ENCODE data around the gene NSUN2. TPM values are rescaled to one million over a fixed set of nuclear protein-coding genes. Genes with fewer than 3 reads are reported as not detected.
"Not testable (repeated sequence)": the region's sequence is repeated elsewhere in the genome, so short reads cannot be mapped to it uniquely, and the experiment has no call there.

The NSUN2 gene
- total and polyA plus RNA-seq, 9 donors = 33.2 to 50.2 (median 38.1) TPM

DNA sequence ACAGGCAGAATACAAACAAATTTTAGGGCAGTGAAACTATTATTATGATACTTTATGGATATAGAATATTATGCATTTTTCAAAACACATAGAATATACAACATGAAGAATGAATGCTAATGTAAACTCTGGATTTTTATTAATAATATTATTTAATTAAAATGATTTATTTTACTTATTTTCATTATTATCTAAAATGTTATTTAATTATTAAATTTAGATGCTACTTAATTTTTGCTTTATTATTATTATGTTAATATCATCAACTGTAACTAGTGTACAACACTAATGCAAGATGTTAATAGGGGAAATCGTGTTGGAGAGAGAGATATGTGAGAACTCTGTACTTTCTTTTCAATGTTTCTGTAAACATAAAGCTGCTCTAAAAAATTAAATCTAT lies 41.1 kb upstream of the NSUN2 start:
- H3K27ac ChIP-seq (ENCODE audit: low read length) = no peak overlapping the region
- DNase-seq = no peak
- H3K36me3 ChIP-seq (ENCODE audit: control insufficient read depth, insufficient read depth, low read length) = peaks cover 4% of the 10 kb centered on the region
- no peak overlapping the region for H3K4me3 ChIP-seq (ENCODE audit: low read length)
- H3K4me1 ChIP-seq (ENCODE audit: control insufficient read depth, insufficient read depth, low read length) = no peaks in the 10 kb centered on the region
- H3K9me3 ChIP-seq (replicated peaks; ENCODE audit: control insufficient read depth, low read depth, low read length) = no peaks in the 10 kb centered on the region
- WGBS (ENCODE audit: insufficient coverage) = no CpG with 5 or more reads among the region's 1 CpG
- no peaks in the 10 kb centered on the region for H3K27me3 ChIP-seq (ENCODE audit: control insufficient read depth, insufficient read depth, low read length)

DNA sequence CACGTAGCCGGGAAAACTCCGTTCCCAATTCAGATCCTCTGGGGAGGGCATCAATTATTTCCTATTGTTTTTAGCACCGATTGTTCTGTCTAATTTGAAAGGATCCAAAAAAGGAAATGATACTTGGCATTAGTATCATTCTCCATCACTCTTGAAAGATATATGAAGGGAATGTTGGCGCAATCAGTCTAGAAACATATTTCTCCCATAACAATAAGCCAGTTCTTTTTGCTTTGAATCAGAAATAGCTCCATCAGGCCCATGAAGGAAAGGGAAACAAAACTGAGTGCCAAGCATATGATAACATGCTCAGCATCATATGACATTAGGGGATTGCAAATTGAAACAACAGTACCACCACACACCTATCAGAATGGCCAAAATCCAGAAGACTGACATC lies 40.2 kb upstream of the NSUN2 start:
- Histone ChIP-seq H3K9me3 (replicated peaks; ENCODE audit: control insufficient read depth, low read depth, low read length) (no peaks in the 10 kb centered on the region), H3K36me3 (ENCODE audit: control insufficient read depth, insufficient read depth, low read length) (peaks cover 4% of the 10 kb centered on the region), H3K4me1 (ENCODE audit: control insufficient read depth, insufficient read depth, low read length) (no peaks in the 10 kb centered on the region), H3K27me3 (ENCODE audit: control insufficient read depth, insufficient read depth, low read length) (no peaks in the 10 kb centered on the region), H3K4me3 (ENCODE audit: low read length) (no peak overlapping the region), H3K27ac (ENCODE audit: low read length) (no peak overlapping the region)
- DNase-seq = no peak
- WGBS (ENCODE audit: insufficient coverage) = no CpG with 5 or more reads among the region's 5 CpGs

DNA sequence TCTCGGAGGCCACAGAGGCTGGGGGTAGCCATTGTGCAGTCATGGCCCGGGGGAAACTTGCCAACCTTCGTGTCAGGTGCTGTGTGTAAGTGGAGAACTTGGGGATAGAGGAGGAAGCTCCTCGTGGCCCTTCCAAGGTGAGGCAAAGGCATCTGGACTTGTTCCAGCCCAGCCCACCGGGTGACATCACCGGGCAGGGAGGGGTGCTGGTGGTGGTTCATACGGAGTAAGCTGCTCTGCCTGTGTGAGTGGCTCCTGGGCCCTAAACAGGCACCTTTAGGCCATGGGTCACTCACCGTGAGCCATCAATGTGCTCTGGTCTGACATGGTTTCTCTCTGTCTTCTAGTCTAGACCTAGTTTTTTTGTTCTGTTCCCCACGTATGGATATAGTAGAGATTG lies 35.9 kb upstream of the NSUN2 start:
- WGBS (ENCODE audit: insufficient coverage) = 65% methylated on average over 6 of the region's 9 CpGs
- H3K4me1 ChIP-seq (ENCODE audit: control insufficient read depth, insufficient read depth, low read length); H3K9me3 ChIP-seq (replicated peaks; ENCODE audit: control insufficient read depth, low read depth, low read length); H3K4me3 ChIP-seq (ENCODE audit: low read length); H3K27ac ChIP-seq (ENCODE audit: low read length); H3K27me3 ChIP-seq (ENCODE audit: control insufficient read depth, insufficient read depth, low read length); H3K36me3 ChIP-seq (ENCODE audit: control insufficient read depth, insufficient read depth, low read length); DNase-seq: not testable (repeated sequence)

DNA sequence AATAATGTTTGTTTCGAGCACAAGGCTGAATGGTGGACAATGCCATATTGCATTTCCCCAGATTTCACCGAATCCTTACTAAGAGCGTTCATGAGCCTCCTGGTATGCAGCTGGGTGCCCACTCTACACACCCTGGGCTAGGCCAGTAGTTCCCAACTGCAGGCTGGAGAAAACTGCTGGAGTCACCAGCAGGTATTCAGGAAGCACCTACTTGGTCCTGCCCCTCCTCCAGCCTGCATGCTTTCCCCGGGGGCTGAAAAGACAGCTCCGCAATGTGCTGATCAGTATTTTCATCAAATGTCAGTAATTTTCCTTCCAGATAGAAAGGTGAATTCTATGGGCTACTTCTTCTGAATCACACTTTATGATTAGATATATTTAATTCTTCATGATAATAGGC lies 34.8 kb upstream of the NSUN2 start:
- no peaks in the 10 kb centered on the region for H3K9me3 ChIP-seq (replicated peaks; ENCODE audit: control insufficient read depth, low read depth, low read length)
- no peak overlapping the region for H3K27ac ChIP-seq (ENCODE audit: low read length)
- H3K4me1 ChIP-seq (ENCODE audit: control insufficient read depth, insufficient read depth, low read length) = no peaks in the 10 kb centered on the region
- WGBS (ENCODE audit: insufficient coverage) = 100% methylated on average over 2 of the region's 5 CpGs
- no peaks in the 10 kb centered on the region for H3K27me3 ChIP-seq (ENCODE audit: control insufficient read depth, insufficient read depth, low read length)
- peaks cover 12% of the 10 kb centered on the region for H3K36me3 ChIP-seq (ENCODE audit: control insufficient read depth, insufficient read depth, low read length)
- no peak for DNase-seq
- H3K4me3 ChIP-seq (ENCODE audit: low read length) = no peak overlapping the region

DNA sequence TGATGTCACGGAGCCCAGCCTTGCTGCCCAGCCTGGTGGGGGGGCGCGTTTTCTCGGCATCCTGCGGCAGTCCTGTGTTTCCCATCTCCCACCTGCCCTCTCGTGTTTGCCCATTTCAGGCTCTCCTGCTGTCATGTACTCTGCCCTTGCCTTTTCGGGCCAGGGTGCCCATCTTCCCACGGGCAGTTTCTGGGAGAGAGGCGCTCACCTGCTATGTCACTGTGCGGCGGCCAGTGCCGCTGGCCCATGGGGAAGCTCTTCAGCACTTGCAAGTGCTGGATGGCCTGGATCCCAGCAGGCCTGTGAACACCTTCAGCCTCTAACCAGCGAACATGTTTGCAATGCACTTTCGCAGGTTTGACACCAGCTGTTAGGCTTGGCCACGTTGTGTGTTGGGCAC lies 33.9 kb upstream of the NSUN2 start:
- Histone ChIP-seq H3K4me3 (ENCODE audit: low read length) (no peak overlapping the region), H3K27ac (ENCODE audit: low read length) (no peak overlapping the region), H3K27me3 (ENCODE audit: control insufficient read depth, insufficient read depth, low read length) (no peaks in the 10 kb centered on the region), H3K9me3 (replicated peaks; ENCODE audit: control insufficient read depth, low read depth, low read length) (no peaks in the 10 kb centered on the region), H3K4me1 (ENCODE audit: control insufficient read depth, insufficient read depth, low read length) (no peaks in the 10 kb centered on the region), H3K36me3 (ENCODE audit: control insufficient read depth, insufficient read depth, low read length) (peaks cover 12% of the 10 kb centered on the region)
- 93% methylated on average over 13 of the region's 15 CpGs for WGBS (ENCODE audit: insufficient coverage)
- DNase-seq = no peak

DNA sequence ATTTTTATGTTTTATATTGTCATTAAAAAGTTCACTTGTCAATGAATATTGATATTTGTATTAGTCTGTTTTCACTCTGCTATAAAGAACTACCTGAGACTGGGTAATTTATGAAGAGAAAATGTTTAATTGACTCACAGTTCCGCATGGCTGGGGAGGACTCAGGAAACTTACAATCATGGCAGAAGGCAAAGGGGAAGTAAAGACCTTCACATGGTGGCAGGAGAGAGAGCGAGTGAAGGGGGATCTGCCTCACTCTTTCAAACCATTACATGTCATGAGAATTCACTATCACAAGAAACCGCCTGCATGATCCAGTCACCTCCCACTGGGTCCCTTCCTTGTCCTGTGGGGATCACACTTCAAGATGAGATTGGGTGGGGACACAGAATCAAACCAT lies 27.8 kb upstream of the NSUN2 start:
- Histone ChIP-seq H3K27me3 (ENCODE audit: control insufficient read depth, insufficient read depth, low read length) (no peaks in the 10 kb centered on the region), H3K4me3 (ENCODE audit: low read length) (no peak overlapping the region), H3K27ac (ENCODE audit: low read length) (no peak overlapping the region), H3K4me1 (ENCODE audit: control insufficient read depth, insufficient read depth, low read length) (no peaks in the 10 kb centered on the region), H3K9me3 (replicated peaks; ENCODE audit: control insufficient read depth, low read depth, low read length) (peaks cover 15% of the 10 kb centered on the region), H3K36me3 (ENCODE audit: control insufficient read depth, insufficient read depth, low read length) (peaks cover 30% of the 10 kb centered on the region)
- 100% methylated on average over 1 of the region's 3 CpGs for WGBS (ENCODE audit: insufficient coverage)
- DNase-seq = no peak

DNA sequence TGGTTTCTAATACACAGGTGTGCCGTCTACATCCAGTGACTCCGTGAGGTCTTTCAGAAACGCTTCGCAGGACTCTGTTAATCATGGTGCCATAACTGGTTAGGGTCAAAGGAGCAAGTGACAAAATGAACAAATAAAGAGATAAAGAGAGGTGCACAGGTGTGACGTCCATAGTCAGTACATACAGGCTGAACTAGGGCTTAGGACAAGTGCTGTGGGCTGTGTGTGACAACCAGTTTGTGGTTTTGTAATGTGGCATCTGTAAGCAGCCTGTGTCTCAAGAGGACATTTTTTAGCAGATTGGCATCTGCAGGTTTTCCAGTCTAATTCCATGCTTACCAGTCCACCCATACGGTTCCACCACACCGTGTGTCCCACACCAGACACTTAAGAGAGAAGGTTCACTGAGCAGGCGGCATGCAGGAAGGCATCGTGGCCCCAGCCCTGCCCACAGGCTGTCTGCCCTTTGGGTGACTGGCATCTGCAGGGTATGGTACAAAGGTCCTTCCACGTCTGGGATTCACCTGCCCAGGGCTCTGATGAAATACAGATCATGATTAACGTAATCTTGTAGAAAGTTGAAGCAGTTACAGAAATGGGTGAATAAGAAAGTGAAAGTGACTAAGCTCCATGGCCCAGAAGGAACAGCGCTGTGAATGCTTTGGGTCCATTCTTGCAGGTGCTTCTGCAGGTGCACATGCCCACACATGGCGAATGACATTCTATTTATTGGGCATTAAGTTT lies 27.3 kb upstream of the NSUN2 start:
- WGBS (ENCODE audit: insufficient coverage) = 88% methylated on average over 12 of the region's 13 CpGs
- Histone ChIP-seq H3K4me3 (ENCODE audit: low read length) (no peak overlapping the region), H3K4me1 (ENCODE audit: control insufficient read depth, insufficient read depth, low read length) (no peaks in the 10 kb centered on the region), H3K9me3 (replicated peaks; ENCODE audit: control insufficient read depth, low read depth, low read length) (peaks cover 17% of the 10 kb centered on the region), H3K27me3 (ENCODE audit: control insufficient read depth, insufficient read depth, low read length) (no peaks in the 10 kb centered on the region), H3K27ac (ENCODE audit: low read length) (no peak overlapping the region), H3K36me3 (ENCODE audit: control insufficient read depth, insufficient read depth, low read length) (peaks cover 35% of the 10 kb centered on the region)
- DNase-seq = no peak

DNA sequence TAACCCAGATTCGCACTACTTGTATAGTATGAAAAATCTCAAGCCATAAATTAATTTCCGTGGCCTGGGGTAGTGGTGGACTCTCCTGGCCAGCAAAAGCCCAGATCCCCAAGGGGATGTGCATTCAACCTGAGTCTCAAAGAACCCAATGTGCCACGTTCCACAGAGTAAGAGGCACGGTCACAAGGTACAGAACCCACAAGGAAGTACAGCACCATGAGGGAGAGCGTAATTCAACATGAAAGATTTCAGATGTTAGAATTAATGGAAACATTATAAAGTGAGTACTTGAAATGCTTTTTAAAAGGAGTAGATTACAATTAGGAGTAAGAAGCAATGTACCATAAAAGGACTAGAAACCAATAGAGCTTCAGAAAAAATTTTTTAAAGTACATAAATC lies 23.8 kb upstream of the NSUN2 start:
- Histone ChIP-seq H3K4me1 (ENCODE audit: control insufficient read depth, insufficient read depth, low read length) (no peaks in the 10 kb centered on the region), H3K27me3 (ENCODE audit: control insufficient read depth, insufficient read depth, low read length) (no peaks in the 10 kb centered on the region), H3K27ac (ENCODE audit: low read length) (no peak overlapping the region), H3K9me3 (replicated peaks; ENCODE audit: control insufficient read depth, low read depth, low read length) (peaks cover 17% of the 10 kb centered on the region), H3K4me3 (ENCODE audit: low read length) (no peak overlapping the region), H3K36me3 (ENCODE audit: control insufficient read depth, insufficient read depth, low read length) (peaks cover 28% of the 10 kb centered on the region)
- 100% methylated on average over 3 of the region's 5 CpGs for WGBS (ENCODE audit: insufficient coverage)
- DNase-seq = no peak

DNA sequence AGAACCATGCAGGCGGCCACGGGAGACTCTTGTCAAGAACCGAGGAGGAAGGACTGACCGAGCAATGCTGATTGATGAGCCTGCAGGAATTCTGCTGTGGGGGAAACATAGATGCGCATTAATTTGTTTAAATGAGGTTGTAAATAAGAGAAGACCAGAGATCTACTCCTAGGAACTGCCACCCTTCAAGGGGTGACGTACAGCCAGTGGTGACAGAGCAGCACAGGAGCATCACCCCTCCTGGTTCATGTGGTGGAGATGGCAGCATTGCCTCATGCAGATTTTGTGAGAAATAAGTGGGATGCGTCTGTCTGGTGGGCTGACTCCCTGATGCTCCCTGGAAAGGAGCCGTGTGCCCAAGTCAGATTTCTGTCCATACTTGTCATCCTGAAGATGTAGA lies 22.6 kb upstream of the NSUN2 start:
- H3K27me3 ChIP-seq (ENCODE audit: control insufficient read depth, insufficient read depth, low read length) = no peaks in the 10 kb centered on the region
- H3K36me3 ChIP-seq (ENCODE audit: control insufficient read depth, insufficient read depth, low read length) = peaks cover 28% of the 10 kb centered on the region
- no peak overlapping the region for H3K27ac ChIP-seq (ENCODE audit: low read length)
- H3K4me1 ChIP-seq (ENCODE audit: control insufficient read depth, insufficient read depth, low read length) = no peaks in the 10 kb centered on the region
- H3K9me3 ChIP-seq (replicated peaks; ENCODE audit: control insufficient read depth, low read depth, low read length) = peaks cover 17% of the 10 kb centered on the region
- no peak for DNase-seq
- WGBS (ENCODE audit: insufficient coverage) = 97% methylated on average over 7 of the region's 8 CpGs
- H3K4me3 ChIP-seq (ENCODE audit: low read length) = no peak overlapping the region

DNA sequence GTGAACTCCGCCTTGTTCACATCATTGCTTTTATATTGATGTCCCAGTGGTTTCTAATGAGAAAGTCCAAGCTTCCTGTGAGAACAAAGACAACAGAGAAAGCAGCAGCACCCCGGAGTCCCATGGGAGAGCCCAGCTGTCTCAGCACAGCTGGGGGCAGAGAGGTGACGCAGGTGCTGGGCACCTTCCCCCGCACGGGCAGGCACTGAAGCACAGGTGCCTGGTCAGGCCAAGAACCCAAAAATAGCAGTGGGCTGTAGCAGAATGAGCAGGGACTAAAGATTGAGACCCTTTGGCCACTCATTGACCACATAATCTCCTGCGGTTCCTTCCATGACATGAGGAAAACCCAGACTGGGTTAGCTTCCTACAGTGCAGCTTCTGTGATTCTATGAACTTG lies 19.2 kb upstream of the NSUN2 start:
- no peaks in the 10 kb centered on the region for H3K4me1 ChIP-seq (ENCODE audit: control insufficient read depth, insufficient read depth, low read length)
- WGBS (ENCODE audit: insufficient coverage) = 86% methylated on average over 4 of the region's 6 CpGs
- H3K9me3 ChIP-seq (replicated peaks; ENCODE audit: control insufficient read depth, low read depth, low read length) = peaks cover 18% of the 10 kb centered on the region
- peaks cover 17% of the 10 kb centered on the region for H3K36me3 ChIP-seq (ENCODE audit: control insufficient read depth, insufficient read depth, low read length)
- H3K27me3 ChIP-seq (ENCODE audit: control insufficient read depth, insufficient read depth, low read length) = no peaks in the 10 kb centered on the region
- DNase-seq = no peak
- no peak overlapping the region for H3K27ac ChIP-seq (ENCODE audit: low read length)
- no peak overlapping the region for H3K4me3 ChIP-seq (ENCODE audit: low read length)

DNA sequence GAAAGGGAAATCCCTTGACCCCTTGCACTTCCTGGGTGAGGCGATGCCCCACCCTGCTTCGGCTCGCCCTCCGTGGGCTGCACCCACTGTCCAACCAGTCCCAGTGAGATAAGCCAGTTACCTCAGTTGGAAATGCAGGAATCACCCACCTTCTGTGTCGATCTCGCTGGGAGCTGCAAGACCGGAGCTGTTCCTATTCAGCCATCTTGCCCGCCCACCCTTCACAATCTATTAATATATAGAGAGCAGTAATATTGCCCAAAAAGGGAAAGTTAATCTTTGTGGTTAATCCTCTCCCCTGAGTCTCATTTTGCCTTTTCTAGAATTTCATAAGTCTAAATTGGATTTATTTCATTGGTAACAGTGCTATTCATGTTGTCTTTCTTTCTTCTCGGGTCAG lies 16.8 kb upstream of the NSUN2 start:
- Histone ChIP-seq H3K27ac (ENCODE audit: low read length) (no peak overlapping the region), H3K4me3 (ENCODE audit: low read length) (no peak overlapping the region), H3K27me3 (ENCODE audit: control insufficient read depth, insufficient read depth, low read length) (no peaks in the 10 kb centered on the region), H3K36me3 (ENCODE audit: control insufficient read depth, insufficient read depth, low read length) (no peaks in the 10 kb centered on the region), H3K9me3 (replicated peaks; ENCODE audit: control insufficient read depth, low read depth, low read length) (peaks cover 7% of the 10 kb centered on the region), H3K4me1 (ENCODE audit: control insufficient read depth, insufficient read depth, low read length) (no peaks in the 10 kb centered on the region)
- WGBS (ENCODE audit: insufficient coverage) = 94% methylated on average over 4 of the region's 9 CpGs
- DNase-seq = no peak
